Caco-2 (cell line): Measurements from ENCODE around the gene APLNR. TPM values are rescaled to one million over a fixed set of nuclear protein-coding genes. Genes with fewer than 3 reads are reported as not detected.

Experiments used
- BruUV-seq: library from RNA; stranded (reverse); fragments of 400-500 nt; replicated peaks from 2 replicates; lab custom pipeline; 2021; lab: Mats Ljungman, UMichigan
- CTCF ChIA-PET: fragments of 300-600 bp; sonication (Branson Sonifier 250); formaldehyde crosslinking; loops from one replicate; lab custom pipeline; 2022; ENCODE audit warnings: antibody characterized with exemption; lab: Charles Lee
- POLR2A ChIA-PET: fragments of 300-600 bp; sonication (Branson Sonifier 250); formaldehyde crosslinking; loops from one replicate; lab custom pipeline; 2022; ENCODE audit warnings: antibody characterized with exemption; lab: Charles Lee
- DNase-seq, 2 experiments: peaks; one replicate each; pipeline versions ENCODE4 v3.0.0 to v3.0.0-alpha.2; 2020 to 2022
- H3K27me3 ChIP-seq: replicated peaks from 2 replicates; pipeline ENCODE4 v1.6.0; 2011; ENCODE audit warnings: low read length; ENCODE audit not compliant: control insufficient read depth, insufficient read depth
- H3K36me3 ChIP-seq: 2 replicates; pipeline ENCODE4 v1.5.1; 2011; ENCODE audit warnings: low read length; ENCODE audit not compliant: control insufficient read depth, insufficient read depth
- H3K4me1 ChIP-seq: fragments of 250-450 bp; sonication (Bioruptor Pico); 2 replicates; pipeline ENCODE4 v1.5.1; 2020; ENCODE audit warnings: mild to moderate bottlenecking
- H3K4me3 ChIP-seq: 2 replicates; pipeline ENCODE4 v1.5.1; 2011; ENCODE audit warnings: low read depth, mild to moderate bottlenecking, control low read depth, low read length
- H3K9me3 ChIP-seq: fragments of 250-450 bp; sonication (Bioruptor Pico); 2 replicates; pipeline ENCODE4 v1.5.1; 2020; ENCODE audit warnings: mild to moderate bottlenecking, moderate library complexity
- H3K27ac Mint-ChIP-seq: one replicate; pipeline ENCODE4 v1.8.0; 2022; ENCODE audit warnings: mixed read lengths; ENCODE audit not compliant: unreplicated experiment
- H3K27me3 Mint-ChIP-seq: one replicate; pipeline ENCODE4 v1.8.0; 2022; ENCODE audit warnings: mixed read lengths; ENCODE audit not compliant: insufficient read depth, unreplicated experiment
- H3K36me3 Mint-ChIP-seq: one replicate; pipeline ENCODE4 v1.8.0; 2022; ENCODE audit warnings: mild to moderate bottlenecking, mixed read lengths; ENCODE audit not compliant: insufficient read depth, unreplicated experiment
- H3K4me1 Mint-ChIP-seq: one replicate; pipeline ENCODE4 v1.8.0; 2022; ENCODE audit warnings: low read depth, mixed read lengths; ENCODE audit not compliant: unreplicated experiment
- H3K4me3 Mint-ChIP-seq: one replicate; pipeline ENCODE4 v1.8.0; 2022; ENCODE audit warnings: mild to moderate bottlenecking, moderate library complexity, mixed read lengths; ENCODE audit not compliant: unreplicated experiment
- H3K9me3 Mint-ChIP-seq: one replicate; pipeline ENCODE4 v1.8.0; 2022; ENCODE audit warnings: mixed read lengths; ENCODE audit not compliant: unreplicated experiment
- CTCF ChIP-seq, 2 experiments: fragments of 200-600 bp in 1 of 2; IDR thresholded peaks; 1 replicate in 1 of 2; 2 replicates in 1 of 2; pipeline versions ENCODE4 v1.5.1 to v1.8.0; 2011 to 2022; ENCODE audit warnings: antibody characterized with exemption in 1 of 2, control low read depth in 1 of 2, inconsistent platforms in 1 of 2, low read depth in 1 of 2, low read length in 1 of 2, mild to moderate bottlenecking in 1 of 2, moderate library complexity in 1 of 2; ENCODE audit not compliant: insufficient read depth in 1 of 2, severe bottlenecking in 1 of 2, unreplicated experiment in 1 of 2
- intact Hi-C: fragments of 100-400 bp; cut with micrococcal nuclease; formaldehyde crosslinking; loops from one replicate; pipeline ENCODE4 v1.10.0; 2022; ENCODE audit not compliant: unreplicated experiment
- total RNA-seq: library from RNA; stranded (reverse); gene quantifications from 2 replicates; pipeline ENCODE4 v1.2.3, GENCODE V29; 2022

The APLNR gene
- total RNA-seq, 1 experiment from 2014 or later = not detected

GRCh38 chr11:57240007-57240406 lies 3.0 kb upstream of the APLNR start:
- CTCF ChIA-PET = no interaction called here
- H3K9me3 Mint-ChIP-seq = no peaks in the 10 kb centered on the region
- no peak for TF ChIP-seq CTCF (IDR thresholded peaks at IDR 0.05; ENCODE audit: insufficient read depth in 1 of 2, low read depth in 1 of 2, low read length in 1 of 2, severe bottlenecking in 1 of 2, unreplicated experiment in 1 of 2)
- H3K27me3 Mint-ChIP-seq = peaks cover 23% of the 10 kb centered on the region
- no peak overlapping the region for H3K4me3 Mint-ChIP-seq
- Histone ChIP-seq H3K4me3 (no peak overlapping the region), H3K4me1 (no peaks in the 10 kb centered on the region), H3K36me3 (no peaks in the 10 kb centered on the region), H3K9me3 (no peaks in the 10 kb centered on the region), H3K27me3 (no peaks in the 10 kb centered on the region)
- no TSS peak for BruUV-seq
- no peaks in the 10 kb centered on the region for H3K36me3 Mint-ChIP-seq
- intact Hi-C loops = loop anchor here (10.0 kb wide), 1 partner anchor 615 kb away; no protein-coding TSS in a partner anchor
- no peak overlapping the region for H3K27ac Mint-ChIP-seq
- H3K4me1 Mint-ChIP-seq = no peaks in the 10 kb centered on the region
- no peak for DNase-seq
- POLR2A ChIA-PET = no interaction called here

GRCh38 chr11:57239348-57239747 lies 2.3 kb upstream of the APLNR start:
- Mint-ChIP-seq H3K4me1 (no peaks in the 10 kb centered on the region), H3K27me3 (peaks cover 23% of the 10 kb centered on the region), H3K9me3 (no peaks in the 10 kb centered on the region), H3K4me3 (no peak overlapping the region), H3K27ac (no peak overlapping the region), H3K36me3 (no peaks in the 10 kb centered on the region)
- Histone ChIP-seq H3K4me3 (no peak overlapping the region), H3K4me1 (no peaks in the 10 kb centered on the region), H3K9me3 (no peaks in the 10 kb centered on the region), H3K27me3 (no peaks in the 10 kb centered on the region), H3K36me3 (no peaks in the 10 kb centered on the region)
- ChIA-PET CTCF (no interaction called here), POLR2A (no interaction called here)
- intact Hi-C loops = no loop called here
- DNase-seq = no peak
- TF ChIP-seq CTCF (IDR thresholded peaks at IDR 0.05; ENCODE audit: insufficient read depth in 1 of 2, low read depth in 1 of 2, low read length in 1 of 2, severe bottlenecking in 1 of 2, unreplicated experiment in 1 of 2) = no peak
- BruUV-seq = no TSS peak

- no peak for DNase-seq
- 0 out of 2 replicates have a peak, but pooled peaks cover 2% of the 10 kb centered on the region for H3K27me3 ChIP-seq
- no peaks in the 10 kb centered on the region for H3K9me3 Mint-ChIP-seq
- H3K4me1 ChIP-seq = no peaks in the 10 kb centered on the region
- H3K27me3 Mint-ChIP-seq = peaks cover 38% of the 10 kb centered on the region
- intact Hi-C loops = no loop called here
- H3K4me3 ChIP-seq = no peak overlapping the region
- H3K36me3 ChIP-seq = no peaks in the 10 kb centered on the region
- no peak overlapping the region for H3K4me3 Mint-ChIP-seq
- peaks cover 8% of the 10 kb centered on the region for H3K4me1 Mint-ChIP-seq
- H3K27ac Mint-ChIP-seq = no peak overlapping the region
- BruUV-seq = no TSS peak
- no peaks in the 10 kb centered on the region for H3K9me3 ChIP-seq
- no peaks in the 10 kb centered on the region for H3K36me3 Mint-ChIP-seq
- no peak for TF ChIP-seq CTCF (IDR thresholded peaks at IDR 0.05; ENCODE audit: insufficient read depth in 1 of 2, low read depth in 1 of 2, low read length in 1 of 2, severe bottlenecking in 1 of 2, unreplicated experiment in 1 of 2)
- ChIA-PET CTCF (interaction anchor here (1.1 kb wide), 1 partner anchor 14 kb away, joined by 9 read pairs; no protein-coding TSS in a partner anchor), POLR2A (no interaction called here)
Measured at GRCh38 chr11:57235761-57236703, 1.0 kb downstream of the APLNR start.
